ENCODE results near the gene TMEM101.
"Not testable (repeated sequence)": the region's sequence is repeated elsewhere in the genome, so short reads cannot be mapped to it uniquely, and the experiment has no call there.

The TMEM101 gene

DNA sequence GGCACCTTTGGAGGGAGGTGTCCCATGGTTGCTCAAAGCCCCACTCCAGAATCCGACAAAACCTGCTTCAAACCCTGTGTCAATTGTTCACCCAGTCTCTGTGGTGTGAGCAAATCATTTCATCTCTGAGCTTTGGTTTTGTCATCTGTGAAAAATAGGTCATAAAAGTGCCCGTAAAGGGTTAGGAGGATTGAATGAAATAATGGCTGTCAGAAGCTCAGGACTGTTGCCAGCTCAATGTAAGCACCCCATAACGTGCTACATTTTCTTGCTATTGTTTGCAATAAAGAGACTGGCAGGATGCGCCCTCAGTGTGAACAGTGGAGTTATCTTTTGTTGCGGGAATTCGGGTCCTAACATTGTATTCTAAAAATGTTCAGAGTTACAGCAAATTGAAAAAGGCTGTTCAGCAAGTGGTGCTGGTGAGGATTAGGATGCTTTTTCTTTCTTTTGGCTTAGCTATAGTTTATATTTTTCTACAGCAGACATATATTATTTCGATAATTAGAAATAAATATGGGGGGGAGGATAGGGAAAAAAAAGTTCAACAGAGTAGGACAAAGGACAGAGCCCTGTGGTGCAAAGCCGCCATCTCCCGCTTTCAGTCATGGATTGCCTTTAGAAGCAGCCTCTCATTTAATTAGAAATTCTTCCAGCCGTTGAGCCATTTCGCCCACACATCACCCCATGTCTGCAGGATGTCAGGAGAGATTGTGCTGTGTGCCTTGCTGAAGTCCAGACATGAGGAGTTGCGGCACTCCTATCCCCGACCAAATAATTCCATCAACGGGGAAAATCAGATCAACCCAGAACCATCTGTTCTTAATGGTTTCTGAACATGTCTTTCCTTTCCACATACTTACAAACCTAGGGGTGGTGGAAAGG lies 40.1 kb downstream of the TMEM101 start:
- DNase-seq = no peak

- not testable (repeated sequence) for DNase-seq
Measured at GRCh38 chr17:43972444-43973212, 42.1 kb downstream of the TMEM101 start.

GRCh38 chr17:43971436-43971835 lies 43.3 kb downstream of the TMEM101 start:
- DNase-seq = not testable (repeated sequence)

DNA sequence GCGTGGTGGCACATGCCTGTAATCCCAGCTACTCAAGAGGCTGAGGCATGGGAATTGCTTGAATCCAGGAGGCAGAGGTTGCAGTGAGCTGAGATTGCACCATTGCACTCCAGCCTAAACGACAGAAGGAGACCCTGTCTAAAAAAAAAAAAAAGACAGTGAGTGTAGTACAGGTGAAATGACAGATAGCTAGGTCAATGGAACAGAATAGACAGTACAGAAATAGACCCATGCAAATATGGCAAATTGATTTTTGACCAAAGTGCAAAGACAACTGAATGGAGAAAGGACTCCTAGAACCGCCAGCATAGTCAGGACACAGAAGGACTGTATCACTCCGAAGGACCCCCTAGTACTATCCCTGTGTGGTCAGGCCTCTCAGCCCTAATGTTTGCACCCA lies 44.4 kb downstream of the TMEM101 start:
- DNase-seq = no peak

- no peak for DNase-seq
Measured at GRCh38 chr17:43967251-43967875, 47.4 kb downstream of the TMEM101 start.

- no peak for DNase-seq
Measured at GRCh38 chr17:43966276-43966675, 48.5 kb downstream of the TMEM101 start.

DNA sequence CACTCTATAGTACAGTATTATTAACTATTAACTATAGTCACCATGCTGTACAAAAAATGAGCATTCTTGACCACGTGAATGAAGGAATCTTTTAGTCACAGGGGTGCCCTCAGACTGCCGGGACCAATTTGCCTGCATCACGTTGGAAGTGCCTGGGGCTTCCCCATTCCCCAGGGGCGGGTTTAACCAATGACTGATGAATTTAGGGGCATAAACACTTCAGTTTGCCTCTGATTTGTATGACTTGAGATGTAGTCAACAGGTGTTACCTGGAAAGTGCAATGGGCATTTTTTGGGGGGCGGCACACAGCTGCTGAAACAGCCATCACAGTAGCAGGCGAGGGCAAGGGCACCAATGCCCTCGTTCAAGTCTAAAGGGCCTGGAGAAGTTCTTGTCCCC lies 52.3 kb downstream of the TMEM101 start:
- DNase-seq = no peak

DNA sequence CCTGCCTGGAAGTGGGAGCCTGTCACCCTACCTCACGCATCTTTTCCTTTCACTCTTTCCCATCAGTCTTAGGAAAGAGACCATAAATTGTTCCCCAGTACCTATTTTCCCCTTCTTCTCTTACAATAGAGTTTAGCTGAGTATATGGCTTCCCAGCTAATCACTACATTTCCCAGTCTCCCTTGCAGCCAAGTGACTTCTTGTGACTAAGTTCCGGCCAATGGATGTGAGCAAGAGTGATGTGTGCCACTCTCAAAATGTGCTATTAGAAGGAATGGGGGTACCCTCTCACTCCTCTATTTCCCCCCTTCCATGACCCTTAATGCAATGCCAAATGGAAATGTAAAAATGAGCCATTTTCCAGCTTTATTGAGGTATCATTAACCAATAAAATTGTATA lies 52.8 kb downstream of the TMEM101 start:
- DNase-seq = no peak

DNA sequence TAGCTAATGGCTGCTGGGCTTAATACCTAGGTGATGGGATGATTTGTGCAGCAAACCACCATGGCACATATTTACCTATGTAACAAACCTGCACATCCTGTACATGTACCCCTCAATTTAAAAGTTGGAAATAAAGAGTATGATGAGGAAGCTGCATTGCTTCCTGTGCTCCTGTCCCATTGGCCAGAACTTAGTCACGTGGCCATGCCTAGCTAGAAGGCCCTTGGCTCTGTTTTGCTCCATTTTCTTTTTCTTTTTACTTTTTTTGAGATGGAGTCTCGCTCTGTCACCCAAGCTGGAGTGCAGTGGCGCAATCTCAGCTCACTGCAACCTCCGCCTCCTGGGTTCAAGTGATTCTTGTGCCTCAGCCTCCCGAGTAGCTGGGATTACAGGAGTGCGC lies 53.5 kb downstream of the TMEM101 start:
- not testable (repeated sequence) for DNase-seq

Measured in right kidney (tissue), 1 donor.